WTC11 (cell line): ENCODE results near the gene MUC2. TPM values are rescaled to one million over a fixed set of nuclear protein-coding genes. Genes with fewer than 3 reads are reported as not detected.

Source experiments
- ATAC-seq: fragments of 200-7000 bp; cut with Tn5 transposase; 2 replicates; pipeline ENCODE4 v1.10.0; 2021; ENCODE audit warnings: mild to moderate bottlenecking, moderate library complexity
- CTCF ChIA-PET: fragments of 300-600 bp; sonication (Branson Sonifier 250); formaldehyde crosslinking; loops from one replicate; lab custom pipeline; 2021; ENCODE audit warnings: antibody characterized with exemption; lab: Charles Lee
- POLR2A ChIA-PET: fragments of 350-600 bp; sonication (Branson Sonifier 250); formaldehyde crosslinking; loops from one replicate; lab custom pipeline; 2021; ENCODE audit warnings: antibody characterized with exemption; lab: Charles Lee
- DNase-seq: peaks from one replicate; pipeline ENCODE4 v3.0.0; 2021; ENCODE audit warnings: low spot score
- H3K27ac Mint-ChIP-seq: 2 replicates; pipeline ENCODE4 v1.8.0; 2021; ENCODE audit warnings: mixed read lengths
- H3K27me3 Mint-ChIP-seq: 2 replicates; pipeline ENCODE4 v1.8.0; 2021; ENCODE audit warnings: low read depth, mild to moderate bottlenecking, moderate library complexity, mixed read lengths
- H3K36me3 Mint-ChIP-seq: 2 replicates; pipeline ENCODE4 v1.8.0; 2021; ENCODE audit warnings: mixed read lengths
- H3K4me1 Mint-ChIP-seq: 2 replicates; pipeline ENCODE4 v1.8.0; 2022; ENCODE audit warnings: mixed read lengths
- H3K4me3 Mint-ChIP-seq: 2 replicates; pipeline ENCODE4 v1.8.0; 2021; ENCODE audit warnings: mild to moderate bottlenecking, moderate library complexity, mixed read lengths
- H3K9me3 Mint-ChIP-seq: 2 replicates; pipeline ENCODE4 v1.8.0; 2021; ENCODE audit warnings: mixed read lengths
- E2F4 ChIP-seq: sonication (generic); formaldehyde crosslinking; IDR thresholded peaks from 2 replicates; pipeline ENCODE4 v1.8.1; 2022; ENCODE audit warnings: low read depth, mild to moderate bottlenecking, moderate library complexity, missing genetic modification reagents, borderline replicate concordance
- ESRRA ChIP-seq: sonication (generic); formaldehyde crosslinking; IDR thresholded peaks from 2 replicates; pipeline ENCODE4 v1.8.1; 2022; ENCODE audit warnings: mild to moderate bottlenecking, missing genetic modification reagents, borderline replicate concordance
- HMGXB4 ChIP-seq: sonication (generic); formaldehyde crosslinking; IDR thresholded peaks from 2 replicates; pipeline ENCODE4 v1.8.1; 2023; ENCODE audit warnings: mild to moderate bottlenecking, moderate library complexity, missing genetic modification reagents
- MYBL2 ChIP-seq: sonication (generic); formaldehyde crosslinking; IDR thresholded peaks from 2 replicates; pipeline ENCODE4 v1.8.1; 2023; ENCODE audit warnings: mild to moderate bottlenecking, moderate library complexity, missing genetic modification reagents
- PRRX2 ChIP-seq: fragments of 250-450 bp; sonication (Bioruptor Pico); IDR thresholded peaks from 2 replicates; pipeline ENCODE4 v1.8.0; 2021; ENCODE audit warnings: mild to moderate bottlenecking
- TEAD4 ChIP-seq: sonication (generic); formaldehyde crosslinking; IDR thresholded peaks from 2 replicates; pipeline ENCODE4 v1.8.0; 2022; ENCODE audit warnings: mild to moderate bottlenecking, missing genetic modification reagents
- ZNF317 ChIP-seq: sonication (generic); formaldehyde crosslinking; IDR thresholded peaks from 2 replicates; pipeline ENCODE4 v1.8.1; 2023; ENCODE audit warnings: low read depth, mild to moderate bottlenecking, moderate library complexity, missing genetic modification reagents, borderline replicate concordance
- ZNF532 ChIP-seq: fragments of 250-450 bp; sonication (Bioruptor Pico); IDR thresholded peaks from 2 replicates; pipeline ENCODE4 v1.9.0; 2021; ENCODE audit warnings: mild to moderate bottlenecking, borderline replicate concordance
- total RNA-seq: library from RNA; stranded (reverse); gene quantifications from 3 replicates; pipeline ENCODE4 v1.2.3, GENCODE V29; 2021
- TF ChIP-seq, protein P1 (sequence below): sonication (generic); formaldehyde crosslinking; IDR thresholded peaks from 2 replicates; pipeline ENCODE4 v1.8.0; 2022; ENCODE audit warnings: missing genetic modification reagents
- TF ChIP-seq, protein P2 (sequence below): fragments of 250-450 bp; sonication (Bioruptor Pico); IDR thresholded peaks from 2 replicates; pipeline ENCODE4 v1.9.0; 2021; ENCODE audit warnings: mild to moderate bottlenecking

MUC2 gene
- total RNA-seq, 1 experiment from 2014 or later, result 0.22 TPM

DNA sequence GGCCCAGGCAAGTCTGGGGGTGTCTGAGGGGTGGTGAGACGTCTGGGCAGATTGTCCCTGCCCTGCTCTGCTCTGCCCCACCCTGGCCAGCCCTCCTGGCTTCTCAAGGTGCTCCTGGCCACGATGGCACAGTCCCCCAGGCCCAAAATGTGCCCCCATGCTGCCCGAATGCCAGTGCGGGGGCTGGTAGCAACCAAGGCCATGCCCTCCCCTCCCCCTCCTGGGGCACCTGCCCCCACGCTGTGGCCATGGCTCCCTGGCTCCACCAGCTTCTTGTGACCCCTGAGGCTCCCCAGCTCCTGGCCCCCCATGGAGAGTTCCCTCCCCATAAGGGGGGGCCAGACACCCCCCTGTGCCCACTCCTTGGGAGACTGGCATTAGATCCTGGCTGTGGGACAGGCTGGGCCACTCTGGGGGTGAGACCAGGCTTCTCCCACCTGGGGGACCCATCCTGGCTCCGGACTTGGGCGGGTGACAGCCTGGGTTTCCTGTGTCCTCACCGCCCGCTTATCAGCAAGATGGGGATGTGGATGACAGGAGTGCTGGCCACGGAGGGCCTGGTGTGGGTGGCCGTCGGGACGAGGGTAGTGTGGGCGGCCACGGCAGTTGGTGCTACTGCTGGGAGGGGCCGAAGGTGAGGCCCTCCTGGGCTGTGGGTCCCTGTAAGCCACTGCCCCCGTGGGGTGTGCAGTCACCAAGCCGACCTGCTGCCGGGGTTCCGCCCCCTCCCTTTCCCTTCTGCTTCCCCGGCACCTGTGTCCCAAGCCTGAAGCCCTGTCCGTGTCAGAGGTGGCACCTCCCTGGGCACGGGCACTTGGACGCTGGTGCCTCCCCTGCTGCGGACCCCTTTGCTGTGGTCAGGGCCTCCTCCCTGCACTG is 22.3 kb upstream of the MUC2 start:
- no peak for TF ChIP-seq E2F4 (CRISPR knock-in tag)
- TF ChIP-seq MYBL2 (CRISPR knock-in tag), result no peak
- no peak for TF ChIP-seq TEAD4 (CRISPR knock-in tag)
- TF ChIP-seq ZNF532, result no peak
- TF ChIP-seq ZNF317 (CRISPR knock-in tag), result no peak
- no peak for TF ChIP-seq ESRRA (CRISPR knock-in tag)
- no peak for TF ChIP-seq PRRX2 (CRISPR knock-in tag)
- H3K4me3 Mint-ChIP-seq, result no peak overlapping the region
- H3K27me3 Mint-ChIP-seq, result peaks cover 3% of the 10 kb centered on the region; the same call in 1 of the 2 replicates
- ATAC-seq (no peak), DNase-seq (peak; percentile 10)
- ChIA-PET CTCF (interaction anchor here (0.9 to 2.1 kb wide), 11 partner anchors 8 to 204 kb away, joined by 3 to 18 read pairs (median 5); partner anchors contain the start of genes CHID1 and MUC2), POLR2A (no interaction called here)
- no peaks in the 10 kb centered on the region for H3K9me3 Mint-ChIP-seq
- H3K4me1 Mint-ChIP-seq, result no peaks in the 10 kb centered on the region
- no peak overlapping the region for H3K27ac Mint-ChIP-seq
- no peaks in the 10 kb centered on the region for H3K36me3 Mint-ChIP-seq

- Mint-ChIP-seq H3K27ac (no peak overlapping the region), H3K9me3 (no peaks in the 10 kb centered on the region), H3K4me1 (no peaks in the 10 kb centered on the region), H3K27me3 (no peaks in the 10 kb centered on the region)
- ATAC-seq (no peak), DNase-seq (peak; percentile 13)
- CTCF ChIA-PET, result interaction anchor here (0.6 kb wide), 1 partner anchor 780 kb away, joined by 5 read pairs; no protein-coding TSS in a partner anchor
- TF ChIP-seq, protein P1, sequence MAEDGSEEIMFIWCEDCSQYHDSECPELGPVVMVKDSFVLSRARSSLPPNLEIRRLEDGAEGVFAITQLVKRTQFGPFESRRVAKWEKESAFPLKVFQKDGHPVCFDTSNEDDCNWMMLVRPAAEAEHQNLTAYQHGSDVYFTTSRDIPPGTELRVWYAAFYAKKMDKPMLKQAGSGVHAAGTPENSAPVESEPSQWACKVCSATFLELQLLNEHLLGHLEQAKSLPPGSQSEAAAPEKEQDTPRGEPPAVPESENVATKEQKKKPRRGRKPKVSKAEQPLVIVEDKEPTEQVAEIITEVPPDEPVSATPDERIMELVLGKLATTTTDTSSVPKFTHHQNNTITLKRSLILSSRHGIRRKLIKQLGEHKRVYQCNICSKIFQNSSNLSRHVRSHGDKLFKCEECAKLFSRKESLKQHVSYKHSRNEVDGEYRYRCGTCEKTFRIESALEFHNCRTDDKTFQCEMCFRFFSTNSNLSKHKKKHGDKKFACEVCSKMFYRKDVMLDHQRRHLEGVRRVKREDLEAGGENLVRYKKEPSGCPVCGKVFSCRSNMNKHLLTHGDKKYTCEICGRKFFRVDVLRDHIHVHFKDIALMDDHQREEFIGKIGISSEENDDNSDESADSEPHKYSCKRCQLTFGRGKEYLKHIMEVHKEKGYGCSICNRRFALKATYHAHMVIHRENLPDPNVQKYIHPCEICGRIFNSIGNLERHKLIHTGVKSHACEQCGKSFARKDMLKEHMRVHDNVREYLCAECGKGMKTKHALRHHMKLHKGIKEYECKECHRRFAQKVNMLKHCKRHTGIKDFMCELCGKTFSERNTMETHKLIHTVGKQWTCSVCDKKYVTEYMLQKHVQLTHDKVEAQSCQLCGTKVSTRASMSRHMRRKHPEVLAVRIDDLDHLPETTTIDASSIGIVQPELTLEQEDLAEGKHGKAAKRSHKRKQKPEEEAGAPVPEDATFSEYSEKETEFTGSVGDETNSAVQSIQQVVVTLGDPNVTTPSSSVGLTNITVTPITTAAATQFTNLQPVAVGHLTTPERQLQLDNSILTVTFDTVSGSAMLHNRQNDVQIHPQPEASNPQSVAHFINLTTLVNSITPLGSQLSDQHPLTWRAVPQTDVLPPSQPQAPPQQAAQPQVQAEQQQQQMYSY (CRISPR knock-in tag), result no peak
- no peak for TF ChIP-seq MYBL2 (CRISPR knock-in tag)
- TF ChIP-seq, protein P2, sequence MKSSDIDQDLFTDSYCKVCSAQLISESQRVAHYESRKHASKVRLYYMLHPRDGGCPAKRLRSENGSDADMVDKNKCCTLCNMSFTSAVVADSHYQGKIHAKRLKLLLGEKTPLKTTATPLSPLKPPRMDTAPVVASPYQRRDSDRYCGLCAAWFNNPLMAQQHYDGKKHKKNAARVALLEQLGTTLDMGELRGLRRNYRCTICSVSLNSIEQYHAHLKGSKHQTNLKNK (CRISPR knock-in tag), result no peak
- TF ChIP-seq HMGXB4, result no peak
- TF ChIP-seq, all 79 proteins: peak for 0
- POLR2A ChIA-PET, result no interaction called here
- Mint-ChIP-seq H3K36me3 (no peaks in the 10 kb centered on the region), H3K4me3 (no peak overlapping the region)
These were observed 21.4 kb upstream of the MUC2 start for GRCh38 chr11:1053121-1053901.
